SJCRH30 (cell line): ENCODE results near the gene FBXL17. TPM values are rescaled to one million over a fixed set of nuclear protein-coding genes. Genes with fewer than 3 reads are reported as not detected.

ENCODE experiments used
- DNase-seq, 2 experiments: peaks; one replicate each; pipeline ENCODE4 v3.0.0-alpha.2; 2015 to 2020
- H3K27ac ChIP-seq: fragments of 250-450 bp; sonication (Bioruptor Pico); 2 replicates; pipeline ENCODE4 v1.5.1; 2020; ENCODE audit warnings: mild to moderate bottlenecking, moderate library complexity
- H3K27me3 ChIP-seq: fragments of 250-450 bp; sonication (Bioruptor Pico); 2 replicates; pipeline ENCODE4 v1.5.1; 2020; ENCODE audit warnings: mild to moderate bottlenecking, moderate library complexity
- H3K36me3 ChIP-seq: fragments of 250-450 bp; sonication (Bioruptor Pico); 2 replicates; pipeline ENCODE4 v1.5.1; 2020; ENCODE audit warnings: mild to moderate bottlenecking, moderate library complexity
- H3K4me1 ChIP-seq: fragments of 250-450 bp; sonication (Bioruptor Pico); 2 replicates; pipeline ENCODE4 v1.5.1; 2020; ENCODE audit warnings: mild to moderate bottlenecking, moderate library complexity
- H3K4me3 ChIP-seq: fragments of 250-450 bp; sonication (Bioruptor Pico); 2 replicates; pipeline ENCODE4 v1.5.1; 2020; ENCODE audit warnings: mild to moderate bottlenecking, moderate library complexity
- H3K9me3 ChIP-seq: fragments of 250-450 bp; sonication (Bioruptor Pico); replicated peaks from 2 replicates; pipeline ENCODE4 v1.5.1; 2020; ENCODE audit warnings: mild to moderate bottlenecking, moderate library complexity
- total RNA-seq: library from RNA; depleted of rRNA; stranded (reverse); fragments of >200 nt; shearing (Covaris generic); gene quantifications from 2 replicates; pipeline ENCODE4 v1.2.3, GENCODE V29; 2014

FBXL17 gene
- total RNA-seq, 1 experiment from 2014 or later, result 7.1 TPM

GRCh38 chr5:107937651-107938355 lies 444.1 kb downstream of the FBXL17 start:
- Histone ChIP-seq H3K36me3 (no peaks in the 10 kb centered on the region), H3K9me3 (no peaks in the 10 kb centered on the region), H3K27ac (no peak overlapping the region), H3K4me3 (no peak overlapping the region), H3K27me3 (no peaks in the 10 kb centered on the region), H3K4me1 (no peaks in the 10 kb centered on the region)
- no peak for DNase-seq

GRCh38 chr5:107937204-107937603 lies 444.7 kb downstream of the FBXL17 start:
- no peaks in the 10 kb centered on the region for H3K9me3 ChIP-seq

GRCh38 chr5:107936515-107936914 lies 445.4 kb downstream of the FBXL17 start:
- H3K27me3 ChIP-seq, result no peaks in the 10 kb centered on the region
- H3K9me3 ChIP-seq, result no peaks in the 10 kb centered on the region
- DNase-seq, result no peak
- no peaks in the 10 kb centered on the region for H3K36me3 ChIP-seq
- no peak overlapping the region for H3K4me3 ChIP-seq
- no peak overlapping the region for H3K27ac ChIP-seq
- no peaks in the 10 kb centered on the region for H3K4me1 ChIP-seq

More at GRCh38 chr5:107937204-107937603, 444.7 kb downstream of the FBXL17 start:
- Histone ChIP-seq H3K4me3 (no peak overlapping the region), H3K27ac (no peak overlapping the region), H3K4me1 (no peaks in the 10 kb centered on the region), H3K27me3 (no peaks in the 10 kb centered on the region), H3K36me3 (no peaks in the 10 kb centered on the region)
- no peak for DNase-seq

- no peak for DNase-seq
- peaks cover 3% of the 10 kb centered on the region for H3K4me1 ChIP-seq
Measured at GRCh38 chr5:107935645-107936044, 446.3 kb downstream of the FBXL17 start.

GRCh38 chr5:107933326-107933725 lies 448.6 kb downstream of the FBXL17 start:
- Histone ChIP-seq H3K4me3 (no peak overlapping the region), H3K36me3 (no peaks in the 10 kb centered on the region), H3K27ac (no peak overlapping the region), H3K4me1 (peaks cover 17% of the 10 kb centered on the region), H3K9me3 (no peaks in the 10 kb centered on the region), H3K27me3 (no peaks in the 10 kb centered on the region)
- no peak for DNase-seq

More at GRCh38 chr5:107935645-107936044, 446.3 kb downstream of the FBXL17 start:
- Histone ChIP-seq H3K27ac (no peak overlapping the region), H3K4me3 (no peak overlapping the region), H3K27me3 (no peaks in the 10 kb centered on the region), H3K36me3 (no peaks in the 10 kb centered on the region), H3K9me3 (no peaks in the 10 kb centered on the region)

- H3K27ac ChIP-seq, result no peak overlapping the region
- H3K4me1 ChIP-seq, result peaks cover 17% of the 10 kb centered on the region
- no peak for DNase-seq
- no peaks in the 10 kb centered on the region for H3K36me3 ChIP-seq
- no peaks in the 10 kb centered on the region for H3K27me3 ChIP-seq
- H3K9me3 ChIP-seq, result no peaks in the 10 kb centered on the region
- no peak overlapping the region for H3K4me3 ChIP-seq
Measured at GRCh38 chr5:107930891-107931290, 451.0 kb downstream of the FBXL17 start.

GRCh38 chr5:107930092-107930491 lies 451.8 kb downstream of the FBXL17 start:
- peaks cover 17% of the 10 kb centered on the region for H3K4me1 ChIP-seq
- H3K9me3 ChIP-seq, result no peaks in the 10 kb centered on the region
- H3K4me3 ChIP-seq, result no peak overlapping the region
- H3K36me3 ChIP-seq, result no peaks in the 10 kb centered on the region
- no peak overlapping the region for H3K27ac ChIP-seq
- DNase-seq, result peak; percentile 53 to 79
- H3K27me3 ChIP-seq, result no peaks in the 10 kb centered on the region

GRCh38 chr5:107929080-107929479 lies 452.8 kb downstream of the FBXL17 start:
- Histone ChIP-seq H3K36me3 (no peaks in the 10 kb centered on the region), H3K9me3 (no peaks in the 10 kb centered on the region), H3K27me3 (no peaks in the 10 kb centered on the region), H3K27ac (no peak overlapping the region), H3K4me1 (peaks cover 17% of the 10 kb centered on the region), H3K4me3 (no peak overlapping the region)
- no peak for DNase-seq

- DNase-seq, result no peak
- Histone ChIP-seq H3K4me3 (no peak overlapping the region), H3K4me1 (peaks cover 24% of the 10 kb centered on the region), H3K27me3 (no peaks in the 10 kb centered on the region), H3K9me3 (no peaks in the 10 kb centered on the region), H3K27ac (no peak overlapping the region), H3K36me3 (no peaks in the 10 kb centered on the region)
Measured at GRCh38 chr5:107926121-107926520, 455.8 kb downstream of the FBXL17 start.

GRCh38 chr5:107925200-107925599 lies 456.7 kb downstream of the FBXL17 start:
- DNase-seq, result no peak
- no peaks in the 10 kb centered on the region for H3K9me3 ChIP-seq
- no peak overlapping the region for H3K27ac ChIP-seq
- H3K4me1 ChIP-seq, result peaks cover 25% of the 10 kb centered on the region
- H3K27me3 ChIP-seq, result no peaks in the 10 kb centered on the region
- no peak overlapping the region for H3K4me3 ChIP-seq
- no peaks in the 10 kb centered on the region for H3K36me3 ChIP-seq

- Histone ChIP-seq H3K27me3 (no peaks in the 10 kb centered on the region), H3K36me3 (no peaks in the 10 kb centered on the region), H3K9me3 (no peaks in the 10 kb centered on the region), H3K4me1 (peaks cover 20% of the 10 kb centered on the region), H3K27ac (peak overlapping the region; percentile 40), H3K4me3 (no peak overlapping the region)
- DNase-seq, result no peak
Measured at GRCh38 chr5:107919969-107920368, 461.9 kb downstream of the FBXL17 start.

GRCh38 chr5:107919361-107919760 lies 462.5 kb downstream of the FBXL17 start:
- no peaks in the 10 kb centered on the region for H3K36me3 ChIP-seq
- peaks cover 20% of the 10 kb centered on the region for H3K4me1 ChIP-seq
- H3K9me3 ChIP-seq, result no peaks in the 10 kb centered on the region
- no peaks in the 10 kb centered on the region for H3K27me3 ChIP-seq
- DNase-seq, result no peak
- no peak overlapping the region for H3K27ac ChIP-seq
- H3K4me3 ChIP-seq, result no peak overlapping the region

- no peaks in the 10 kb centered on the region for H3K9me3 ChIP-seq
- no peaks in the 10 kb centered on the region for H3K36me3 ChIP-seq
- H3K27me3 ChIP-seq, result no peaks in the 10 kb centered on the region
- H3K4me3 ChIP-seq, result no peak overlapping the region
- H3K4me1 ChIP-seq, result peaks cover 20% of the 10 kb centered on the region
- DNase-seq, result no peak
- no peak overlapping the region for H3K27ac ChIP-seq
Measured at GRCh38 chr5:107917983-107918382, 463.9 kb downstream of the FBXL17 start.

- no peak overlapping the region for H3K4me3 ChIP-seq
- no peak overlapping the region for H3K27ac ChIP-seq
- H3K4me1 ChIP-seq, result peaks cover 20% of the 10 kb centered on the region
- H3K9me3 ChIP-seq, result no peaks in the 10 kb centered on the region
- H3K36me3 ChIP-seq, result no peaks in the 10 kb centered on the region
- no peak for DNase-seq
- no peaks in the 10 kb centered on the region for H3K27me3 ChIP-seq
Measured at GRCh38 chr5:107916731-107917725, 464.9 kb downstream of the FBXL17 start.

- Histone ChIP-seq H3K27ac (no peak overlapping the region), H3K9me3 (no peaks in the 10 kb centered on the region), H3K4me3 (no peak overlapping the region), H3K27me3 (no peaks in the 10 kb centered on the region), H3K4me1 (peaks cover 5% of the 10 kb centered on the region), H3K36me3 (no peaks in the 10 kb centered on the region)
- no peak for DNase-seq
Measured at GRCh38 chr5:107915176-107915812, 466.6 kb downstream of the FBXL17 start.
